Testis (tissue), 2 donors: Measurements from ENCODE around the gene DPP10.

Experiments
- POLR2A ChIP-seq: fragments of 450-650 bp; IDR thresholded peaks from one replicate; pipeline ENCODE4 v1.6.1; 2017; ENCODE audit warnings: antibody characterized with exemption, mild to moderate bottlenecking, moderate library complexity
- TF ChIP-seq, protein P1 (sequence below), 3 experiments: fragments of 450-650 bp in 2 of 3; fragments of 200-600 bp in 1 of 3; sonication (generic) in 1 of 3; IDR thresholded peaks; one replicate each; pipeline ENCODE4 v1.5.1; 2016 to 2019; ENCODE audit warnings: antibody characterized with exemption in 3 of 3, mild to moderate bottlenecking in 2 of 3, moderate library complexity in 1 of 3

- TF ChIP-seq POLR2A: no peak
- TF ChIP-seq, protein P1, sequence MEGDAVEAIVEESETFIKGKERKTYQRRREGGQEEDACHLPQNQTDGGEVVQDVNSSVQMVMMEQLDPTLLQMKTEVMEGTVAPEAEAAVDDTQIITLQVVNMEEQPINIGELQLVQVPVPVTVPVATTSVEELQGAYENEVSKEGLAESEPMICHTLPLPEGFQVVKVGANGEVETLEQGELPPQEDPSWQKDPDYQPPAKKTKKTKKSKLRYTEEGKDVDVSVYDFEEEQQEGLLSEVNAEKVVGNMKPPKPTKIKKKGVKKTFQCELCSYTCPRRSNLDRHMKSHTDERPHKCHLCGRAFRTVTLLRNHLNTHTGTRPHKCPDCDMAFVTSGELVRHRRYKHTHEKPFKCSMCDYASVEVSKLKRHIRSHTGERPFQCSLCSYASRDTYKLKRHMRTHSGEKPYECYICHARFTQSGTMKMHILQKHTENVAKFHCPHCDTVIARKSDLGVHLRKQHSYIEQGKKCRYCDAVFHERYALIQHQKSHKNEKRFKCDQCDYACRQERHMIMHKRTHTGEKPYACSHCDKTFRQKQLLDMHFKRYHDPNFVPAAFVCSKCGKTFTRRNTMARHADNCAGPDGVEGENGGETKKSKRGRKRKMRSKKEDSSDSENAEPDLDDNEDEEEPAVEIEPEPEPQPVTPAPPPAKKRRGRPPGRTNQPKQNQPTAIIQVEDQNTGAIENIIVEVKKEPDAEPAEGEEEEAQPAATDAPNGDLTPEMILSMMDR (IDR thresholded peaks at IDR 0.05): no peak
Measured at GRCh38 chr2:114527330-114527983, 85.0 kb downstream of the DPP10 start.
